Stomach (tissue), 9 donors: ENCODE measurements around the gene GRHPR. TPM values are rescaled to one million over a fixed set of nuclear protein-coding genes. Genes with fewer than 3 reads are reported as not detected.

ENCODE experiments used
- DNase-seq, 2 donors: peaks; one replicate each; pipeline versions ENCODE4 v3.0.0 to v3.0.0-alpha.2; 2013 to 2019
- H3K27ac ChIP-seq, 5 donors: fragments of 200-600 bp in 4 of 5; sonication (generic) in 4 of 5; one replicate each; pipeline ENCODE4 v1.5.1; 2013 to 2019; ENCODE audit warnings: mild to moderate bottlenecking in 1 of 5, moderate library complexity in 1 of 5
- H3K27me3 ChIP-seq, 3 donors: fragments of 200-600 bp; sonication (generic); one replicate each; pipeline ENCODE4 v1.5.1; 2017 to 2019; ENCODE audit warnings: mixed run types in 1 of 3
- H3K36me3 ChIP-seq, 4 donors: fragments of 200-600 bp; sonication (generic); 1 replicate in 3 of 4; 2 replicates in 1 of 4; pipeline ENCODE4 v1.5.1; 2016 to 2019
- H3K4me1 ChIP-seq, 4 donors: fragments of 200-600 bp; sonication (generic); one replicate each; pipeline ENCODE4 v1.5.1; 2016 to 2019
- H3K4me3 ChIP-seq, 4 donors: fragments of 200-600 bp; sonication (generic) in 3 of 4; one replicate each; pipeline ENCODE4 v1.5.1; 2016 to 2019; ENCODE audit warnings: mild to moderate bottlenecking in 1 of 4
- H3K9me3 ChIP-seq, 4 donors: fragments of 200-600 bp; sonication (generic); one replicate each; pipeline ENCODE4 v1.5.1; 2016 to 2019
- EP300 ChIP-seq: sonication (generic); formaldehyde crosslinking; IDR thresholded peaks from one replicate; pipeline ENCODE4 v1.6.1; 2017; ENCODE audit warnings: antibody characterized with exemption
- POLR2A ChIP-seq, 4 donors: fragments of 450-650 bp; IDR thresholded peaks; one replicate each; pipeline ENCODE4 v1.6.1; 2016; ENCODE audit warnings: antibody characterized with exemption in 4 of 4, control low read depth in 2 of 4, mild to moderate bottlenecking in 1 of 4, moderate library complexity in 1 of 4
- POLR2AphosphoS5 ChIP-seq, 3 donors: sonication (generic); formaldehyde crosslinking; IDR thresholded peaks; one replicate each; pipeline ENCODE4 v1.6.1; 2016; ENCODE audit warnings: antibody characterized with exemption in 3 of 3
- WGBS, 5 donors: extraction: QIAGEN DNeasy Blood & Tissue Kit in 3 of 5; methylation state at CpG; one replicate each; pipeline versions ENCODE4 v1.1.5 to v1.1.7; 2013 to 2018; 5-methylcytosine and 5-hydroxymethylcytosine counted together
- intact Hi-C: fragments of 100-400 bp; cut with DNase I; formaldehyde crosslinking; loops from one replicate; pipeline ENCODE4 v1.15.1; 2023; ENCODE audit warnings: low total_unique reads
- polyA plus RNA-seq, 3 donors: library from polyadenylated mRNA; stranded (reverse); fragments of 200-250 nt; gene quantifications; one replicate each; pipeline ENCODE4 v1.2.3, GENCODE V29; 2013
- total RNA-seq, 5 donors: library from RNA; depleted of rRNA; stranded (reverse); fragments of >200 nt; gene quantifications; one replicate each; pipeline versions ENCODE4 v1.1.0 to v1.2.3, GENCODE V29; 2014 to 2016
- TF ChIP-seq, protein P1 (sequence below), 7 experiments: fragments of 450-650 bp in 4 of 7; fragments of 200-600 bp in 3 of 7; sonication (generic) in 3 of 7; IDR thresholded peaks; one replicate each; pipeline ENCODE4 v1.5.1; 2016 to 2019; ENCODE audit warnings: antibody characterized with exemption in 7 of 7, control low read depth in 2 of 7, mild to moderate bottlenecking in 1 of 7
- donor health status: healthy with polysubstance abuse.
- donor health status: Bipolar disorder and iron deficiency.
- donor health status: healthy.

GRHPR gene
- total and polyA plus RNA-seq, 8 donors, result 48.7 to 111 (median 81.4) TPM

DNA sequence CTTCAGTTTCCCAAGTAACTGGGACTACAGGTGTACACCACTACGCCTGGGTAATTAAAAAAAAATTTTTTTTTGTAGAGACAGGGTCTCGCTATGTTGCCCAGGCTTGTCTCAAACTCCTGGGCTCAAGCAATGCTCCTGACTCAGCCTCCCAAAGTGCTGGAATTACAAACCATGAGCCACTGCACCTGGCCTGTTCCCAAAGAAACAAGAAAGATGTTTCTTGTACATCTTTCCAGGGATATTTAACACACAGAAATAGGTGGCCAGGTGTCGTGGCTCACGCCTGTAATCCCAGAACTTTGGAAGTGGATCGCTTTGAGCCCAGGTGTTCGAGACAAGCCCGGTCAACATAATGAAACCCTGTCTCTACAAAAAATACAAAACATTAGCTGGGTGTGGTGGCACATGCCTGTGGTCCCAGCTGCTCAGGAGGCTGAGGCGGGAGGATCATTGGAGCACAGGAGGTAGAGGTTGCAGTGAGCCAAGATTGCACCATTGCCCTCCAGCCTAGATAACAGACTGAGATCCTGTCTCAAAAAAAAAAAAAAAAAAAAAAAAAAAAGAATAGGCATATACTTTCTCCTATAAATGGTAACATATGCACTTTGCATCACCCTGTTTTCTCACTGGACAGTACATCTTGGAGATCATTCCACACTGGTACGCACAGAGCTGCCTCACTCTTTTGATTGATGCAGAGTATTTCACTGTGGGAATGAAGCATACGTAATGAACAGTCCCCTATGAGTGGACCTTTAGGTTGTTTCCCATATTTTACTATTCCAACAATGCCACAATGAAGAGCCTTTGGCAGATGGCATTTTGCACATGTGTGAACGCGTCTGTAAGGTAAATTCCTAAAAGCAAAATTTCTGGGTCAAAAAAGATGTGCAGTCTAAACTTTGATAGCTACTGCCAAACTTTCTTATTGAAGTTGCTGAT, 2.0 kb upstream of the GRHPR start:
- Histone ChIP-seq H3K27me3 (no peaks in the 10 kb centered on the region), H3K36me3 (no peaks in the 10 kb centered on the region), H3K9me3 (no peaks in the 10 kb centered on the region), H3K4me1 (peaks cover 19 to 34% (median 31%) of the 10 kb centered on the region in 4 donors), H3K4me3 (no peak overlapping the region), H3K27ac (no peak overlapping the region)
- WGBS, 5 donors, result 82 to 92% (median 83%) methylated on average over 12 of the region's 12 CpGs
- TF ChIP-seq, protein P1, sequence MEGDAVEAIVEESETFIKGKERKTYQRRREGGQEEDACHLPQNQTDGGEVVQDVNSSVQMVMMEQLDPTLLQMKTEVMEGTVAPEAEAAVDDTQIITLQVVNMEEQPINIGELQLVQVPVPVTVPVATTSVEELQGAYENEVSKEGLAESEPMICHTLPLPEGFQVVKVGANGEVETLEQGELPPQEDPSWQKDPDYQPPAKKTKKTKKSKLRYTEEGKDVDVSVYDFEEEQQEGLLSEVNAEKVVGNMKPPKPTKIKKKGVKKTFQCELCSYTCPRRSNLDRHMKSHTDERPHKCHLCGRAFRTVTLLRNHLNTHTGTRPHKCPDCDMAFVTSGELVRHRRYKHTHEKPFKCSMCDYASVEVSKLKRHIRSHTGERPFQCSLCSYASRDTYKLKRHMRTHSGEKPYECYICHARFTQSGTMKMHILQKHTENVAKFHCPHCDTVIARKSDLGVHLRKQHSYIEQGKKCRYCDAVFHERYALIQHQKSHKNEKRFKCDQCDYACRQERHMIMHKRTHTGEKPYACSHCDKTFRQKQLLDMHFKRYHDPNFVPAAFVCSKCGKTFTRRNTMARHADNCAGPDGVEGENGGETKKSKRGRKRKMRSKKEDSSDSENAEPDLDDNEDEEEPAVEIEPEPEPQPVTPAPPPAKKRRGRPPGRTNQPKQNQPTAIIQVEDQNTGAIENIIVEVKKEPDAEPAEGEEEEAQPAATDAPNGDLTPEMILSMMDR (IDR thresholded peaks at IDR 0.05), result no peak
- TF ChIP-seq POLR2A (IDR thresholded peaks at IDR 0.05) (no peak), EP300 (no peak), POLR2AphosphoS5 (IDR thresholded peaks at IDR 0.05) (no peak)
- no peak for DNase-seq
- intact Hi-C loops, result no loop called here

DNA sequence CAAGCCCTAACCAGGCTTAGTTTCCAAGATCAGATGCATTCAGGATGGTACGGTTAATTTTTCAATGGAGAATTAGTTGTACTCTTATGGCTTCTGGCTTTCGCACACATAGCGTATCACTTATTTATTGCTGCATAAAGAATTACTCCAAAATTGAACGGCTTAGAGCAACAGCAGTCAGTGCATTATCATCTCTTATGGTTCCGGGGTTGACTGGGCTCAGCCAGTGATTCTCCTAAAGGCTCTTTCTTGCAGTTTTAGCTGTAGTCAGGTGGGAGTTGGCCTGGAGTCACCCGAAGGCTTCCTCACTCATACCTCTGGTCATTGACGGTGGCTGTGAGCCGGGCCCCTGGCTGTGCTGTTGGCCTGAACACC, 595 bp upstream of the GRHPR start:
- Histone ChIP-seq H3K4me3 (peak overlapping the region; percentile 75 to 82 (median 80)), H3K27me3 (no peaks in the 10 kb centered on the region), H3K36me3 (peaks cover 1 to 14% (median 12%) of the 10 kb centered on the region in 4 donors), H3K9me3 (no peaks in the 10 kb centered on the region), H3K27ac (peak overlapping the region; percentile 72 to 89 (median 89)), H3K4me1 (peaks cover 19 to 36% (median 31%) of the 10 kb centered on the region in 4 donors)
- TF ChIP-seq, protein P1 (IDR thresholded peaks at IDR 0.05), result no peak
- TF ChIP-seq POLR2A (IDR thresholded peaks at IDR 0.05) (no peak), POLR2AphosphoS5 (IDR thresholded peaks at IDR 0.05) (no peak), EP300 (no peak)
- DNase-seq, result peak in 1 of 2 donors; percentile 32
- WGBS, 5 donors, result 60 to 80% (median 65%) methylated on average over 5 to 8 of the region's 8 CpGs
- intact Hi-C loops, result no loop called here

DNA sequence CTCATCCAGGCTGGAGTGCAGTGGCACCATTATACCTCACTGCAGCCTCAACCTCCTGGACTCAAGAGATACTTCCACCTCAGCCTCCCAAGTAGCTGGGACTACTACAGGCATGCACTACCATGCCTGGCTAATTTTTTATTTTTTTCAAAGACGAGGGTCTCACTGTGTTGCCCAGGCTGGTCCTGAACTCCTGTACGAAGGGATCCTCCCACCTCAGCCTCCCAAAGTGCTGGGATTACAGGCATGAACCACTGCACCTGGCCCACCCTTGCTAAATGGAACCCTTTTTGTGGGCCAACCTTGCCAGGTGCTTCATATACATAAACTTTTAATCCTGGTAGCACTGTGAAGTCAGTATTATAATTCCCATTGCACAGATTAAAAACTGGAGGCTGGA, 1.0 kb downstream of the GRHPR start:
- peaks cover 18 to 30% (median 28%) of the 10 kb centered on the region in 4 donors for H3K36me3 ChIP-seq
- TF ChIP-seq POLR2AphosphoS5 (IDR thresholded peaks at IDR 0.05) (no peak), POLR2A (IDR thresholded peaks at IDR 0.05) (no peak), EP300 (no peak)
- TF ChIP-seq, protein P1 (IDR thresholded peaks at IDR 0.05), result no peak
- peaks cover 19 to 36% (median 31%) of the 10 kb centered on the region in 4 donors for H3K4me1 ChIP-seq
- peak overlapping the region; percentile 75 to 82 (median 80) for H3K4me3 ChIP-seq
- 50 to 70% (median 67%) methylated on average over 2 of the region's 2 CpGs for WGBS, 5 donors
- intact Hi-C loops, result no loop called here
- no peaks in the 10 kb centered on the region for H3K27me3 ChIP-seq
- DNase-seq, result no peak
- no peaks in the 10 kb centered on the region for H3K9me3 ChIP-seq
- peak overlapping the region in 3 of 5 donors; percentile 89 for H3K27ac ChIP-seq

DNA sequence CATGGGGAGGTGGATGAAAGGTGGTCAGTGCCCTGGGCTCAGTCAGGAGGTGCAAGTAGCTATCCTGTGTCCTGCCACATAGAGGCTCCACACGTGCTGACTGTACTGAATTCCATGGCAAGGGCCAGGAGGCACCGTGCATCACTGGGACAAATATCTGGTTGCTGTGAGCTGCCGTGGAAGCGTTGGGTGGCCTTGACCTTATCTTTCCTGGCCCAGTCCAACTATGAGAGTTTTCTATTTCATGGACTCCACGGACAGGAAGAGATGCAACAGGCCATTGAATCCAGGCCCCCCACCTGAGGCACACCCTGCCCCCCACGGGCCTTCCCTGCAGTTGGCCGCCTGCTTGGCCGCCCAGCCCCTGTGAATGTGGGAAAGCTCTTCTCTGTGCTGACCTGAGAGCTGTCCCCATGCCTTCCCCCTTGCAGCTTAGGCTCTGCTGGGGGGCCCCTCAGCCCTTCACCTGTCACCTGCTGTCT, 1.7 kb downstream of the GRHPR start:
- Histone ChIP-seq H3K9me3 (no peaks in the 10 kb centered on the region), H3K27me3 (no peaks in the 10 kb centered on the region), H3K4me3 (peak overlapping the region in 2 of 4 donors; percentile 78 to 81), H3K36me3 (peaks cover 25 to 37% (median 35%) of the 10 kb centered on the region in 4 donors), H3K27ac (peak overlapping the region in 2 of 5 donors; percentile 46), H3K4me1 (peaks cover 19 to 36% (median 31%) of the 10 kb centered on the region in 4 donors)
- TF ChIP-seq POLR2A (IDR thresholded peaks at IDR 0.05), result no peak
- TF ChIP-seq, protein P1 (IDR thresholded peaks at IDR 0.05), result no peak
- no peak for TF ChIP-seq POLR2AphosphoS5 (IDR thresholded peaks at IDR 0.05)
- no peak for TF ChIP-seq EP300
- intact Hi-C loops, result no loop called here
- WGBS, 5 donors, result 62 to 81% (median 63%) methylated on average over 3 to 8 of the region's 8 CpGs
- DNase-seq, result no peak
